NAMALWA (cell line): ENCODE measurements around the gene TTC28.
"Not testable (repeated sequence)": the region's sequence is repeated elsewhere in the genome, so short reads cannot be mapped to it uniquely, and the experiment has no call there.

Experiments used
- DNase-seq: peaks from one replicate; pipeline ENCODE4 v3.0.0-alpha.2; 2015; ENCODE audit warnings: low spot score

The TTC28 gene

DNA sequence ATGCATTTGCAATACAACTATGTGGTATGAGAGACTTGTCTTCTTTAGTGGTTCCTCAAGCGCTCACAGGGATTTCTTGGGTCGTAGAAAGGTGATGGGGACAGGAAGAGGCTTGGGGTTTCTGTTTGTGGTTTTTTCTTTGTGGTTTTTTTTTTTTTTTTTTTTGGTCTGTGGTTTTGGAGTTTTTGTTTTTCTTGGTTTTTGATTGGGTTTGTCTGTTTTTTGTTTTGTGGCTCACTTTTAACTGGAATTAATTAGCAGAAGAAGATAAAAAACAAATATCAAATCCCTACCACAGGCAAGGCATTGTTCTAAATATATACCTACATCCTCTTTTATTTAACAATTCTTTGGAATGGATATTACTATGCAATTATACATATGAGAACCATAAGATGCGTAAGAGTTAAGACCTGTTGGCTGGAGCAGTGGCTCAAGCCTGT is 5.5 kb downstream of the TTC28 start:
- peak; percentile 72 for DNase-seq

DNA sequence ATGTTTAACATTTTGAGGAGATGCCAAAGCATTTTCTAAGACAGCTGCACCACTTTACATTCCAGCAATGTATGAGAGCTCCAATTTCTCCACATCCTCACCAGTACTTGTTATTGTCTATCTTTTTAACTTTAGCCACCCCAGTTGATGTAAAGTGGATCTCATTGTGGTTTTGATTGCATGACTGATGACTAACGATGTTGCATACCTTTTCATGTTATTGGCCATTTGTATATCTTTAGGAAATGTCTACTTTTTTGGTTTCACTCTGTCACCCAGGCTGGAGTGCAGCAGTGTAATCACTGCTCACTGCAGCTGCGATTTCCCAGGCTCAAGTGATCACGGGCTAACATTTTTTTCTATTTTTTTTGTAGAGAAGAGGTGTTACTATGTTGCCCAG is 8.9 kb downstream of the TTC28 start:
- DNase-seq, result no peak

DNA sequence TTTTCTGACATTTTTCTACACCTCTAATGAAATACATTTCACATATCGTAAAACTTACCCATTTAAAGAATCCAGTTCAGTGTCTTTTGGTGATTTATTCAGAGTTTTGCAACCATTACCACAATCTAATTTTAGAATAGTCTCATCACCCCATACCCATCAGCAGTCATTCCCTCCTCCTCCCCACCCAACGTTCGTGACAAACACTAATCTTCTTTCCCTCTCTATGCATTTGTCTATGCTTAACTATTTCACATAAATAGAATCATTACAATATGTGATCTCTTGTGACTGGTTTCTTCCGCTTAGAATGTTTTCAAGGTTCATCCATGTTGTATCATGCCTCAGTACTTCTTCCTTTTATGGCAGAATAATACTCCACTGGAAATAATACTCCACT is 9.5 kb downstream of the TTC28 start:
- no peak for DNase-seq

DNA sequence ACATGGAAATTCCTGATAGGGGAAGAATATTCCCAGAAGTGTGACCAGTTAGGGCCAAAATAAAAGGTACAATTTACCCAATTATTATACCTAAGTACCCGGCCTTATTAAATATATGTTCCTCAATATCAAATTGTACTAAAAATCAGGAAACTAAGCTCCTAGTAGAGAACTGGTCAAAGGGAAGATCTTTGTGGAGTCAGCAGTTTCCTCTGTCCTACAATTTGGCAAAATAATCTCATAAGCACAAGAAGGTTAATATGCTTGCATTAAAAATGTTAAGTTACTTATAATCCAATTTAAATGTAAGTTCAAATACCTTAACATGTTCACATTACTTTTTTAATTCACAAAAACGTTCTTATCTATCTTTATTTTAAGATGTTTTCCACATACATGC is 10.3 kb downstream of the TTC28 start:
- DNase-seq, result no peak

DNA sequence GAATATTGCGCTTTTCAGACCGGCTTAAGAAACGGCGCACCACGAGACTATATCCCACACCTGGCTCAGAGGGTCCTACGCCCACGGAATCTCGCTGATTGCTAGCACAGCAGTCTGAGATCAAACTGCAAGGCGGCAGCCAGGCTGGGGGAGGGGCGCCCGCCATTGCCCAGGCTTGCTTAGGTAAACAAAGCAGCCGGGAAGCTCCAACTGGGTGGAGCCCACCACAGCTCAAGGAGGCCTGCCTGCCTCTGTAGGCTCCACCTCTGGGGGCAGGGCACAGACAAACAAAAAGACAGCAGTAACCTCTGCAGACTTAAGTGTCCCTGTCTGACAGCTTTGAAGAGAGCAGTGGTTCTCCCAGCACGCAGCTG is 16.1 kb downstream of the TTC28 start:
- DNase-seq, result not testable (repeated sequence)

DNA sequence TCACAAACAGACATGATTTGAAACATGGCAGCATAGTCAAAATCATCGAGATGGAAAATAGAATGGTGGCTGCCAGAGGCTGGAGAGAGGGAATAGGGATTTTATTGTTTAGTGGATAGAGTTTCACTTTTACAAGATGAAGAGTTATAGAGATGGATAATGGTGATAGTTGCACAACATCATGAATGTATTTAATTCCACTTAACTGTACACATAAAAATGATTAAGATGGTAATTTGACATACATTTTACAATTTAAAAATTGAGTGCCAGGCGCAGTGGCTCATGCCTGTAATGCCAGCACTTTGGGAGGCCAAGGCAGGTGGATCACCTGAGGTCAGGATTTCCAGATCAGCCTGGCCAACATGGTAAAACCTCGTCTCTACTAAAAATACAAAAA is 21.2 kb downstream of the TTC28 start:
- no peak for DNase-seq

DNA sequence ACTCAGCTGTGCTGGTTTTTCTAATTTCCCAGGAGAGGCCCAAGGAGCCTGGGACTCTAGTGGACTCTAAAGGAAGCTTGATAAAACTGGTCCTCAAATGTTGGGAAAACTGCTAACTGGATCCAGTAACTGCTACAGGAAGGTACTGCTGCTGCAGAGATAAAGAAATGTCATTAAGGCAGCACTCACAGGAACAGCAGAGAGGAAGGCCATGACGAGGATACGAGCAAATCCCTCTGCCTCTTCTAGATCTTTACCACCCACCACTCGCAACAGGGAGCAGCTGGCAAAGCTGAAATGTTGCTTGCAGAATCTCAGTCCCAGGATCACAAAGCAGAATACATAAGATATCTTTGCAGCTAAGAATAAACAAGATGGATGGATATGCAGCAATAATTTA is 23.5 kb downstream of the TTC28 start:
- DNase-seq, result no peak

DNA sequence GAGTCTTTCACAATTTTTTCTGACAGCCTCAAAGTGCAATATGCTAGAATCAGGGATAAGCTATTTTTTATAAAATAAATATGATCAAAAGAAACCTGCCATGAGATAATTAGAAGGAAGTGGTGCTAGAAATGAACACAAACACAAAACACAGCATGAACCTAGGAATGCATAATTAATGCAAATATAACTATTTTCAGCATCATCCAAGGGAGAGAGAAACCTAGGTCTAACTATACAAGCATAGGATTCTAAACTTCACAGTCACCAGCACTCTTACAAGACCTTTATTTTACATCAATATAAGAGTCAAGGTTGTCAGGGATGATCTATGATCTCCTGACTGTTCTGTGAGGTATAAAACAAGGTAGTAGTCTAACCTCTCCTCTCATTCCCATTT is 29.2 kb downstream of the TTC28 start:
- no peak for DNase-seq

DNA sequence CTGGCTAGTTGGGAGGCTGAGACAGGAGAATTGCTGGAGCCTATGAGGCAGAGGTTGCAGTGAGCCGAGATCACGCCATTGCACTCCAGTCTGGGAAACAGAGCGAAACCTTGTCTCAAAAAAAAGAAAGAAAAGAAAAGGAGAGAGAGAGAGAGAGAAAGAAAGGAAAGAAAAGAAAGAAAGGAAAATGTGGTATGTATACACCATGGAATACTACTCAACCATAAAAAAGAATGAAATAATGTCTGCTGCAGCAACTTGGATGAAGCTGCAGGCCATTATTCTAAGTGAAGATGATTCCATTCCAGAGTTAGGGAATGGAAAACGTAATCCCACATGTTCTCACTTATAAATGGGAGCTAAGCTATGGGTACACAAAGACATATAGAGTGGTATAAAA is 30.8 kb downstream of the TTC28 start:
- no peak for DNase-seq

DNA sequence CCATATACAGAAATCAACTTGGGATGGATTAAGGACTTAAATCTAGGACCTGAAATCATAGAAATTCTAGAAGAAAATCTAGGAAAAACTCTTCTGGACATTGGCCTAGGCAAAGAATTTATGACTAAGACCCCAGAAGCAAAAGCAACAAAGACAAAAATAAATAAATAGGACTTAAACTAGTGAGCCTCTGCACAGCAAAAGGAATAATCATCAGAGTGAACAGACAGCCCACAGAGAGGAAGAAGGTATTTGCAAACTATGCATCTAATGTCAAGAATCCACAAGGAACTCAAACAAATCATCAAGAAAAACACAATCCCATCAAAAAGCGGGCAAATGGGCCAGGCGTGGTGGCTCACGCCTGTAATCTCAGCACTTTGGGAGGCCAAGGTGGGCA is 32.4 kb downstream of the TTC28 start:
- DNase-seq, result no peak

DNA sequence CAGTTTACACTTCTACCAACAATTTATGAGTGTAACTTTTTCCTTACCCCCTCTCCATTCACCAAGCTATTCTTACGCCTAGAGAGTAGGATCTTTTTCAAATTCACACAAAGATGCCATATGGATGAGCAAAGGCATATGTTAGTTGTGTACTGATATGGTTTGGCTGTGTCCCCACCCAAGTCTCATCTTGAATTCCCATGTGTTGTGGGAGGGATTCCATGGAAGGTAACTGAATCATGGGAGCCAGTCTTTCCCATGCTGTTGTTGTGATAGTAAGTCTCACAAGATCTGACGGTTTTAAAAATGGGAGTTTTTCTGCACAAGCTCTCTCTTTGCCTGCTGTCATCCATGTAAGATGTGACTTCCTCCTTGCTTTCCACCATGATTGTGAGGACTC is 40.3 kb downstream of the TTC28 start:
- DNase-seq, result no peak

DNA sequence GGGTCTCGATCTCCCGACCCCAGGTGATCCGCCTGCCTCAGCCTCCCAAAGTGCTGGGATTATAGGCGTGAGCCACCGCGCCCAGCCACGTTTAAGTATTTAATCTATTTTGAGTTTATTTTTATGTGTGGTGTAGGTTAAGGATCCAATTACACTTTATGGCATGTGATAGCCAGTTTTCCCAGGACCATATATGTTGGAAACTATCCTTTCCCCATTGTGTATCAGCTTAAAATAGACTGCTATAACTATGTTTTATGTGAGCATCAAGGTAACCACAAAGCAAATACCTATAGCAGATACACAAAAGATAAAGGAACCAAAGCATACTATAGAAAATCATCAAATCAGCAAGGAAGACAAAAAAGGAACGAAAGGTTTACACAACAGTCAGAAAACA is 42.4 kb downstream of the TTC28 start:
- no peak for DNase-seq

DNA sequence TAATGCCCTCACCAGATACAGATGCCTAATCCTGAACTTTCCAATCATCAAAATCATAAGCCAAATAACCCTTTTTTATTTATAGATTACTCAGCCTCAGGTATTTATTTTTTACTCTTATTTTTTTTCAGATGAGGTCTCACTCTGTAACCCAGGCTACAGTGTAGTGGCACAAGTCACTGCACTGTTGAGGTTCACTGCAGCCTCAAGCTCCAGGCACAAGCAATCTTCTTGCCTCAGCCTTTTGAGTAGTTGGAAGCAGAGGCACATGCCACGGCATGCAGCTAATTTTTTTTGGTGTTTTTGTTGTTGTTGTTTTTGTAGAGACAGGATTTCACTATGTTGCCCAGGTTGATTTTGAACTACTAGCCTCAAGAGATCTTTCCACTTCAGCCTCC is 49.5 kb downstream of the TTC28 start:
- DNase-seq, result no peak

DNA sequence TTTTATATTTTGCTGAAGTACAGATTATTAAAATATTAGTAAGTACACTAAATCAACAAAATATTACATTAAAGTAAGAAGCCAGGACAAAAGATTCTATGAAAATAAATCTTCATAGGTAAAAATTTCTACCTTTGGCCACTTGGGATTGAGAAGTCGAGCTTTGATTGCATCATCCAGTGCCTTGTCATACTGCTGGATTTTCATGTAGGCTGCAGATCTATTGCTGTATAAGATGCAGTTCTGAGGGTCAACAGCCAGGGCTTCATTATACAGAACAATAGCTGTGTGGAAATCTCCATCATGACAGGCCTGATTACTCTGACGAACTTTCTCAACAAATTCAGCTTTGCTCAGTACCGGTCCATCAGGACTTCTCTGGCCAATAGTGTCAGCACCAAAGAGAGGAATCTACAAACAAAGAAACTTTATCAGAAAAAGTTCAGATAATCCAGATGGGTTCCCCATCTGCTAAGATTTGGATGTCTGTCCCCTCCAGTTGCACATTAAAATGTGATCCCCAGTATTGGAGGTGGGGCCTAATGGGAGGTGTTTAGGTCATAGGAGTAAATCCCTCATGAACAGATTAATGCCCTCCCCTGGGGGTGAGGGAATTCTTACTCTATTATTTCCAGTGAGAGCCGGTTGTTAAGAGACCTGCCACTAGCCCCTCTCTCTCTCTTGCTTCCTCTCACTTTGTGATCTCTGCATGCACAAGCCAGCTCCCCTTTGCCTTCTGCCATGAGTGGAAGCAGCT is 50.0 kb downstream of the TTC28 start:
- DNase-seq, result peak; percentile 14

DNA sequence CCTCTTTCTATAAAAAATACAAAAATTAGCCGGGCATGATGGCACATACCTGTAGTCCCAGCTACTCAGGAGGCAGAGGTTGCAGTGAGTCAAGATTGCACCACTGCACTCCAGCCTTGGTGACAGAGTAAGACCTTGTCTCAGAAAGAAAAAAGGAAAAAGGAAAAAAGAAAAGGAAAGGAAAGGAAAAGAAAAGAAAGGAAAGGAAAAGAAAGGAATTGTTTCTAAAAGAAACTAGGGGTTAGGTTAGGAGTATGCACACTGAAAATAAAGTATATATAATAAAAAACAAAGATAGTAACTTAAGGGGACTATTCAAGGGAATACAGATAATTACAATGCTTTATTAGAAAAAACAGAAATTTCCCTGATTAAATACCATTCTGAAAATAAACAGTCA is 50.9 kb downstream of the TTC28 start:
- DNase-seq, result no peak

DNA sequence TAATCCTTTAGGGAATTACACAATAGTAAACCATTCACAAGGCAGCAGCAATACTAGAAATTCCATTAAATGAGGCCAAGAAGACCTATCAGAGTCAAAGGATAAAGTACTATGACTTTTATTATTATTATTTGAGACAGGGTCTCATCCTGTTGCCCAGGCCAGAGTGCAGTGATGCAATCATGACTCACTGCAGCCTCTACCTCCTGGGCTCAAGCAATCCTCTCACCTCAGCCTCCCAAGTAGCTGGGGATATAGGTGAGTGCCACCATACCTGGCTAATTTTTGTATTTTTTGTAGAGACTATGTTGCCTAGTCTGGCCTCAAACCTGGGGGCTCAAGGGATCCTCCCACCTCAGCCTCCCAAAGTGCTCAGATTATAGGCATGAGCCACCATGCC is 51.8 kb downstream of the TTC28 start:
- no peak for DNase-seq

DNA sequence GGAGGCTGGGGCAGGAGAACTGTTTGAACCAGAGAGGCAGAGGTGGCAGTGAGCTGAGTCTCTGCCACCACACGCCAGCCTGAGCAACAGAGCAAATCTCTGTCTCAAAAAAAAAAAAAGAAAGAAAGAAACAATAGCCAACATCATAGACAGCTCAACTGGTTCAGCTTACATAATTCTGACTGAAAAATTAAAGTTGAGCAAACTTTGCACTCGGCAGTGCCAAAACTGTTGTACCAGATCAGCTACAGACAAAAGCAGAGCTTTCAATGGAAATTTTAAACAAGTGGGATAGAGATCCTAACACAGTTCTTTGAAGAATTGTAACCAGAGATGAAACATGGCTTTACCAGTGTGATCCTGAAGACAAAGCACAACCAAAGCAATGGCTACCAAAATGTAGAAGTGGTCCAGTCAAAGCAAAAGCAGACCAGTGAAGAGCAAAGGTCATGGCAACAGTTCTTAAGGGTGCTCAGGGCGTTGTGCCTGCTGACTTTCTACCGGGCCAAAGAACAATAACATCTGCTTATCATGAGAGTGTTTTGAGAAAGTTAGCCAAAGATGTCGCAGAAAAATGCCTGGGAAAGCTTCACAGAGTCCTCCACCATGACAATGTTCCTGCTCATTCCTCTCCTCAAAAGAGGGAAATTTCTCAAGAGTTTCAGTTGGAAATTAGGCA is 59.3 kb downstream of the TTC28 start:
- DNase-seq, result no peak

DNA sequence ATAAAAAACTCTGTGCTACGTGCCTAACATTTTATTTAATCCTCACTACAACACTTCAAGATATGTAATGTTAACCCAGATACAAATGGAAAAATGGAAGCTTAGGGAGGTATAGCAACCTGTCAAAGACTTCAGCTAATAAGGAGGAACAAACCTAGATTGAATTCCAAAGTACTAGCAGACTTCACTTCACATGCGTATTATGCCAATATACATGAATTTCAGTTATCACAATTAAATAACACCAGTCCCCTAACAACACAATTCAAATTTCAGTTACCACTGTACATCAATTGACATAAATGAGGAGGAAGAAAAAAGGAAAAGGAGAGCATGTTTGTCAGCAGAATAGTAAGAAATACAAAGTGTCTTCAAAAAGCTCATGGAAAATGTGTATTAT is 60.4 kb downstream of the TTC28 start:
- no peak for DNase-seq

DNA sequence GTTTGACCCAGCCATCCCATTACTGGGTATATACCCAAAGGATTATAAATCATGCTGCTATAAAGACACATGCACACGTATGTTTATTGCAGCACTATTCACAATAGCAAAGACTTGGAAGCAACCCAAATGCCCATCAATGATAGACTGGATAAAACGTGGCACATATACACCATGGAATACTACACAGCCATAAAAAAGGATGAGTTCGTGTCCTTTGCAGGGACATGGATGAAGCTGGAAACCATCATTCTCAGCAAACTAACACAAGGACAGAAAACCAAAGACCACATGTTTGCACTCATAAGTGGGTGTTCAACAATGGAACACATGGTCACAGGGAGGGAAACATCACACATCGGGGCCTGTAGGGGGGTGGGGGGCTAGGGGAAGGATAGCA is 64.2 kb downstream of the TTC28 start:
- not testable (repeated sequence) for DNase-seq

DNA sequence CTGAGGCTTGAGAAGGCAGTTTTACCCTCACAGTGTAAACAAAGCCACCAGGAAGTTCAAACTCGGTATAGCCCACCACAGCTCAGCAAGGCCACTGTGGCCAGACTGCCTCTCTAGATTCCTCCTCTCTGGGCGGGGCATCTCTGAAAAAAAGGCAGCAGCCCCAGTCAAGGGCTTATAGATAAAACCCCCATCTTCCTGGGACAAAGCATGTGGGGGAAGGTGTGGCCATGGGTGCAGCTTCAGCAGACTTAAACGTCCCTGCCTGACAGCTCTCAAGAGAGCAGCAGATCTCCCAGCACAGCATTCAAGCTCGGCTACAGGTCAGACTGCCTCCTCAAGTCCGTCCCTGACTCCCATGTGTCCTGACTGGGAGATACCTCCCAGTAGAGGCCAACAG is 69.7 kb downstream of the TTC28 start:
- DNase-seq, result no peak

DNA sequence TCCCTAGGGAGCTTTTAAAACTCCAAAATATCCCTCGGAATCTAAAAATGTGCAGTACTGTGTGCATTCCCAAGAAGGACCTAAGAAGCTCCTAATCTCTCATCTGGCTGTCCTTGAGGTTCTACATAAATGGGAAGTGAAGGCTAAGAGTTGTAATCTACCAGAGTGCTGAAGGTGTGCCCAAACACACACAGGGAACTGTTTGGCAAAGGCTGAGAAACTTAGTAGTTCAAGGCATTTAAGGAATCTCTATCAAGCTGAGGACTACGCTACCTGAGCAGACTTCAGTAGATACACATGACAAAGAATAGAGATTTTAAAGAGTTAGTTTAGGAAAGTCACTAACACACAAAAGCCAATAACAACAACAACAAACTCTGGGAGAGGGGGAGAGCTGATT is 71.1 kb downstream of the TTC28 start:
- no peak for DNase-seq

DNA sequence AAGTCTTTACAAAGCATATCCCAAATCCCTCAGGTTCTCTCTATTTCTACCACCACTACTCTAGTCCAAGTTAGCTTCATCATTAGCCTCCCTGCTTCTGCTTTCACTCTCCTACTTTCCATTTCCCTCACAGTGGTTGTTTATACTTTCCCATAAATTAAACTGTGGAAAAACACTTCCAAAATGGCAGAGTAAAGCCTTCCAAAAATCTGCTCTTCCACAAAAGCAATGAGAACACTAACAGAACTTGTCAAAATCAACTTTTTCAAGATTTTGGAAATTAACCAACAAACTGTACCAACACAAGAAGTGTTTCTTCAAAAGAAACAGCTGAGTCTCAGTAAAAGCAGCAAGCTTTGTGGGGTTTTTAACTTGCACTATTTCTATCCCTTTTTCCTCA is 71.8 kb downstream of the TTC28 start:
- DNase-seq, result no peak

DNA sequence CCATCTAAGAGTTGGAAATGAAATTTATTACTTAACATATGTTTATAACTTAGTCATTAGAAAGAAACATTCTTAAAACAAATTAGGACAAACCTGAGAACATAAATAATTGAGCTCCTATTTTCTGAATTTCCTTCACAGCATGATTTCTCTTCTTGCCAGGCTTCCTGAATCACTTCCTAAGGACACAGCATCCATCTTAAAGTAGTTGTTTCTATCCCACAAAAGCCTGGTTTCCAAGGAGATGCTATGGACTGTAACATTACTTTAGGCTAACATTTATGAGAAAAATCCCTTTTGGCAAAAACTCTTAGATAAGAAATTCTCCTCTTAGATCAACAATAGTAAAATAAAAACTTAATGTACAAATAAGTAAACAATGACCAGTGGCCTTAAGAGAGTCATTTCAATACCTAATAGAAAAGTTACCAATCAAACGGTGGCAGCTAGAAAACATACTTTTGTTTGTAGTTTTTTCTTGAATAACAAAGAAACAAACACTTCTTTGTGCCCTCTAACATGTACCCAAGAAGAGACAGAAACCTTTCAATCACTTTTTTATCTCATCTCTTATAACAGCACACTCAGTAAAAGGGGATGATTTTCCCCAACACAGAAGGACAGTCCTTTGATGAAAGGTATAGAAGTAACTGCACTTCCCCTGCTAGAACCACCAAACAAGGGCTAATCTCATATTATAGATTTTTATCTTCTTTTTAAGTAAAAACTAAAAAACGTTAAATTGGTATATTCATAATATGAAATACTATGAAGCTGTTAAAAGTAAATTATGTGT is 74.5 kb downstream of the TTC28 start:
- no peak for DNase-seq
